ENCODE measurements around the gene SNORC.

The SNORC gene

GRCh38 chr2:232871418-232871834 lies 1.4 kb downstream of the SNORC start:
- TF ChIP-seq ESRRG (CRISPR knock-in tag; IDR thresholded peaks at IDR 0.05) (no peak), PPARA (CRISPR knock-in tag; IDR thresholded peaks at IDR 0.05; ENCODE audit: borderline replicate concordance) (no peak), GLIS3 (CRISPR knock-in tag; IDR thresholded peaks at IDR 0.05) (no peak), RARB (CRISPR knock-in tag; IDR thresholded peaks at IDR 0.05) (no peak), ZFP3 (CRISPR knock-in tag; IDR thresholded peaks at IDR 0.05) (no peak), TOX (CRISPR knock-in tag; IDR thresholded peaks at IDR 0.05; ENCODE audit: borderline replicate concordance) (no peak), ZNF565 (CRISPR knock-in tag; conservative IDR thresholded peaks at IDR 0.05; ENCODE audit: low read depth) (no peak)
- no peak for ATAC-seq

- ATAC-seq = no peak
- TF ChIP-seq BACH2 (CRISPR knock-in tag; IDR thresholded peaks at IDR 0.05; ENCODE audit: borderline replicate concordance) (no peak), ZNF8 (CRISPR knock-in tag; IDR thresholded peaks at IDR 0.05) (no peak), POU6F1 (CRISPR knock-in tag; IDR thresholded peaks at IDR 0.05; ENCODE audit: borderline replicate concordance, low read depth) (no peak), ZNF70 (CRISPR knock-in tag; IDR thresholded peaks at IDR 0.05) (no peak), CREB5 (CRISPR knock-in tag; IDR thresholded peaks at IDR 0.05; ENCODE audit: low read depth) (no peak), TOX (CRISPR knock-in tag; IDR thresholded peaks at IDR 0.05; ENCODE audit: borderline replicate concordance) (no peak), OSR1 (CRISPR knock-in tag; IDR thresholded peaks at IDR 0.05) (no peak), GLIS3 (CRISPR knock-in tag; IDR thresholded peaks at IDR 0.05) (no peak), ARNTL (CRISPR knock-in tag; IDR thresholded peaks at IDR 0.05; ENCODE audit: borderline replicate concordance, low read depth) (no peak), CSRNP3 (CRISPR knock-in tag; IDR thresholded peaks at IDR 0.05) (no peak), TCF4 (CRISPR knock-in tag; IDR thresholded peaks at IDR 0.05; ENCODE audit: borderline replicate concordance) (no peak), ISL1 (CRISPR knock-in tag; IDR thresholded peaks at IDR 0.05) (no peak), TSHZ2 (CRISPR knock-in tag; IDR thresholded peaks at IDR 0.05) (no peak), CSDC2 (CRISPR knock-in tag; IDR thresholded peaks at IDR 0.05) (no peak), ZNF565 (CRISPR knock-in tag; conservative IDR thresholded peaks at IDR 0.05; ENCODE audit: low read depth) (no peak), SNAI2 (CRISPR knock-in tag; IDR thresholded peaks at IDR 0.05) (no peak), RARB (CRISPR knock-in tag; IDR thresholded peaks at IDR 0.05) (no peak), ZFP30 (CRISPR knock-in tag; IDR thresholded peaks at IDR 0.05) (no peak), PATZ1 (CRISPR knock-in tag; IDR thresholded peaks at IDR 0.05; ENCODE audit: borderline replicate concordance) (no peak), ZC3H10 (CRISPR knock-in tag; IDR thresholded peaks at IDR 0.05) (no peak)
Observed at GRCh38 chr2:232871835-232872736, 2.0 kb downstream of the SNORC start.
